Thoracic aorta (tissue), 2 donors: ENCODE data around the gene NTNG1. TPM values are rescaled to one million over a fixed set of nuclear protein-coding genes. Genes with fewer than 3 reads are reported as not detected.
"Not testable (repeated sequence)": the region's sequence is repeated elsewhere in the genome, so short reads cannot be mapped to it uniquely, and the experiment has no call there.

Source experiments
- ATAC-seq: fragments of 150-250 bp; one replicate; pipeline ENCODE4 v1.8.0; 2017; ENCODE audit warnings: low read depth; ENCODE audit not compliant: insufficient number of reproducible peaks, low FRiP score
- DNase-seq: peaks from one replicate; pipeline ENCODE4 v3.0.0-alpha.2; 2020; ENCODE audit warnings: low spot score
- H3K27ac ChIP-seq, 2 donors: fragments of 200-600 bp; sonication (generic); 1 replicate in 1 of 2; 2 replicates in 1 of 2; pipeline ENCODE4 v1.5.1; 2016; ENCODE audit warnings: mild to moderate bottlenecking in 2 of 2, moderate library complexity in 2 of 2
- H3K27me3 ChIP-seq: fragments of 200-600 bp; sonication (generic); replicated peaks from 2 replicates; pipeline ENCODE4 v1.6.0; 2016; ENCODE audit warnings: mild to moderate bottlenecking; ENCODE audit not compliant: insufficient read depth
- H3K36me3 ChIP-seq: fragments of 200-600 bp; sonication (generic); one replicate; pipeline ENCODE4 v1.5.1; 2016
- H3K4me1 ChIP-seq, 2 donors: fragments of 200-600 bp; sonication (generic); 1 replicate in 1 of 2; 2 replicates in 1 of 2; pipeline versions ENCODE4 v1.5.1 to v1.6.0; 2016; ENCODE audit warnings: low read depth in 2 of 2, mild to moderate bottlenecking in 1 of 2; ENCODE audit not compliant: control insufficient read depth in 1 of 2
- H3K4me3 ChIP-seq: fragments of 200-600 bp; sonication (generic); 2 replicates; pipeline ENCODE4 v1.5.1; 2016; ENCODE audit warnings: mild to moderate bottlenecking
- H3K9me3 ChIP-seq: fragments of 200-600 bp; sonication (generic); 2 replicates; pipeline ENCODE4 v1.5.1; 2016
- total RNA-seq, 2 donors: library from RNA; depleted of rRNA; stranded (reverse); fragments of >200 nt; gene quantifications; one replicate each; pipeline versions ENCODE4 v1.1.0 to v1.2.3, GENCODE V29; 2016
- TF ChIP-seq, protein P1 (sequence below): fragments of 200-600 bp; sonication (generic); IDR thresholded peaks from one replicate; pipeline ENCODE4 v1.5.1; 2019; ENCODE audit warnings: antibody characterized with exemption

NTNG1 gene
- total RNA-seq, 2 donors from 2014 or later = 0.99 to 1.4 TPM

DNA sequence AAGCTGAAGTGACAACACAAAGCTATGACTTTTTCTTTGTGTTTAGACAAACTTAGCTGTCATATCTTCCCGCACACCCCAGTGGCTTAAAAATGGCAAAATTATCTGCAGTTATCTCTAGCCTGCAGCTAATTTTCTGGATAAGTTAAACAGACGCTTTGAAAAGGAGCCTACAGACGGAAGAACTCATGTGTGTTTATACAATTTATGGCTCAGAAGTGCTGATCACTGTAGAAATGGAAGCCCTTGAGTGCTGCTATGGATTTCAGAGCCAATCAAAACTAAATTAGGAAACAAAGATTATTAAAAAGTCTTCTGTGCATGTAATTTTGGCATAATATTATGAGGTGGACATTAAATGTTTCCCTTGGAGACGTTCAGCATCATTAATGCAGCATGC, 11.6 kb downstream of the NTNG1 start:
- DNase-seq (no peak), ATAC-seq (no peak)
- TF ChIP-seq, protein P1, sequence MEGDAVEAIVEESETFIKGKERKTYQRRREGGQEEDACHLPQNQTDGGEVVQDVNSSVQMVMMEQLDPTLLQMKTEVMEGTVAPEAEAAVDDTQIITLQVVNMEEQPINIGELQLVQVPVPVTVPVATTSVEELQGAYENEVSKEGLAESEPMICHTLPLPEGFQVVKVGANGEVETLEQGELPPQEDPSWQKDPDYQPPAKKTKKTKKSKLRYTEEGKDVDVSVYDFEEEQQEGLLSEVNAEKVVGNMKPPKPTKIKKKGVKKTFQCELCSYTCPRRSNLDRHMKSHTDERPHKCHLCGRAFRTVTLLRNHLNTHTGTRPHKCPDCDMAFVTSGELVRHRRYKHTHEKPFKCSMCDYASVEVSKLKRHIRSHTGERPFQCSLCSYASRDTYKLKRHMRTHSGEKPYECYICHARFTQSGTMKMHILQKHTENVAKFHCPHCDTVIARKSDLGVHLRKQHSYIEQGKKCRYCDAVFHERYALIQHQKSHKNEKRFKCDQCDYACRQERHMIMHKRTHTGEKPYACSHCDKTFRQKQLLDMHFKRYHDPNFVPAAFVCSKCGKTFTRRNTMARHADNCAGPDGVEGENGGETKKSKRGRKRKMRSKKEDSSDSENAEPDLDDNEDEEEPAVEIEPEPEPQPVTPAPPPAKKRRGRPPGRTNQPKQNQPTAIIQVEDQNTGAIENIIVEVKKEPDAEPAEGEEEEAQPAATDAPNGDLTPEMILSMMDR = no peak
- H3K27me3 ChIP-seq = no peaks in the 10 kb centered on the region
- H3K4me1 ChIP-seq = no peaks in the 10 kb centered on the region
- no peak overlapping the region for H3K4me3 ChIP-seq
- H3K27ac ChIP-seq = no peak overlapping the region
- H3K9me3 ChIP-seq = no peaks in the 10 kb centered on the region
- H3K36me3 ChIP-seq = no peaks in the 10 kb centered on the region

DNA sequence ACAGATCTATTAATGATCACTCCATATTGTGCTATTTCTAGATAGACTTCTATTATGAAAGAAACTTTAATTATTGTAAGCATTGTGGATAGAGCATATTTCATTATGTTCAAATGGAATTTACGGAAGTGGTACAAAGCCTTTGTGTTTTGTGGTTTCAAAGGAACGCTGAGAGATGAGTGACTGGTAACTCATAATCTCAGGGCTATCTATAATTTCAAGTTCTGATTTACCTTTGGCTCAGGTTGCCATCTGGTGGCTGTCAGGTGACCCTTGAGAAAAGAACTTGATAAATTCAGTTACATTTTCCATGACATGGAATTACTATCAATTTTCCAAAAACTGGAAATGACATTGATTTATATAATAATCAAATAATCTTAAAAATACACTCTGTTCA, 12.2 kb downstream of the NTNG1 start:
- Histone ChIP-seq H3K4me3 (no peak overlapping the region), H3K4me1 (no peaks in the 10 kb centered on the region), H3K36me3 (no peaks in the 10 kb centered on the region), H3K9me3 (no peaks in the 10 kb centered on the region), H3K27me3 (no peaks in the 10 kb centered on the region), H3K27ac (no peak overlapping the region)
- ATAC-seq = no peak
- no peak for DNase-seq
- TF ChIP-seq, protein P1 = no peak

DNA sequence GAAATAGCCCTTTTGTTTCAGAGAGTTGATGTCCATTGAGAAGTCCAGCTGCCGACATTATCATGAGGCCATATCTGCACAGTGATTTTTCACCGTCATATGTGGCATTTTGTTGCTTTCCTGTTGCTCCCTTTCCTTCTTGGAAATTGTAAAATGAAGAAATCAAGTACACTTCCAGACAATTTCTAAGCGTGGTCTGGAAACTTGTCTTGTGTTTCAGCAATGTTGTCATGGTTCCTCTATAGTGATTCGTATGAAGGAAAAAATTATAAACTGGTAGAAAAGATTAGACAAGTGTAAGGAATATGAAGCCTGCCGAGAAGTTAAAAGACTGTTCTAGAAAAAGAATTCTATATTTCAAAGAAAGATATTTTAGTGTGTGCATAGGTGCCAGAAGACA, 17.7 kb downstream of the NTNG1 start:
- Histone ChIP-seq H3K27ac (no peak overlapping the region), H3K4me1 (no peaks in the 10 kb centered on the region), H3K36me3 (no peaks in the 10 kb centered on the region), H3K4me3 (no peak overlapping the region), H3K27me3 (no peaks in the 10 kb centered on the region), H3K9me3 (no peaks in the 10 kb centered on the region)
- DNase-seq (no peak), ATAC-seq (no peak)
- TF ChIP-seq, protein P1 = no peak

DNA sequence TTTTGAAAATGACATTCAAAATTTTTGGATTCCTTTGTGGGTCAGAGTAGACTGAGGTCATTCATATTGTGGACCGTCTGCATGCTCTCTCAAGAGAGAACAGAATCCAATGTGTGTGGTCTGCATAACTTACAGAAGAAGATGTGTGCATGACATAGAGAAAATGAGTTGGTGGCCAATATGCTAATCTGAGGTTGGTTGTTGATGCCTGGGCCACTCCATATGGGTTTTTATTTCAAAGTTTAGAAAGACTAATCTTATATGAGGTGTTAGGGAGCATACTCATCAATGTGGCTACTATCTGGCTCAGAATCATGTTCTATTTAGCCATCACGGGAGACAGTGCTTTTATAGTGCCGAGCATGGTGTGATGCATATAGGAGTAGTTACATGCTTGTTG, 18.2 kb downstream of the NTNG1 start:
- DNase-seq (no peak), ATAC-seq (no peak)
- H3K9me3 ChIP-seq = no peaks in the 10 kb centered on the region
- H3K27me3 ChIP-seq = no peaks in the 10 kb centered on the region
- H3K27ac ChIP-seq = no peak overlapping the region
- H3K4me1 ChIP-seq = no peaks in the 10 kb centered on the region
- TF ChIP-seq, protein P1 = no peak
- H3K4me3 ChIP-seq = no peak overlapping the region
- H3K36me3 ChIP-seq = no peaks in the 10 kb centered on the region

DNA sequence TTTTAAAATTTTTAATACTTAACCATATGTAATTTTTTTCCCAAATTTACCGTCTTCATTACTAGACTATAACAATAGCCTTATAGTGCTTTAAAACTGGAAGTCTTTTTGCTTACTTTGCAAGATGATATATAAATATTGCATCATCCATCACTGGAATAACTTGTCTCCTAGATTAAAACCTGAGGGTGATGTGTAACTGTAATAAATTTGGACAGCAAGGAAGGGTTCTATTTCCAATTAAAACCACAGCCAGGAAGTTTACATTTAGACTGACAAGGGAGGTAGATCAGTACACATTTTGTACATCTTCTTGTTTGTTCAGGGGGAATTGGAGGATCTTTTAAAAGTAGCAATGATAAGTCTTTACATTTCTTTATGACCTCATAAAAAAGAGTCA, 21.9 kb downstream of the NTNG1 start:
- H3K4me1 ChIP-seq = no peaks in the 10 kb centered on the region
- DNase-seq = no peak
- H3K27ac ChIP-seq = no peak overlapping the region
- TF ChIP-seq, protein P1 = no peak
- no peaks in the 10 kb centered on the region for H3K36me3 ChIP-seq
- H3K9me3 ChIP-seq = no peaks in the 10 kb centered on the region
- ATAC-seq = no peak
- no peaks in the 10 kb centered on the region for H3K27me3 ChIP-seq
- no peak overlapping the region for H3K4me3 ChIP-seq

DNA sequence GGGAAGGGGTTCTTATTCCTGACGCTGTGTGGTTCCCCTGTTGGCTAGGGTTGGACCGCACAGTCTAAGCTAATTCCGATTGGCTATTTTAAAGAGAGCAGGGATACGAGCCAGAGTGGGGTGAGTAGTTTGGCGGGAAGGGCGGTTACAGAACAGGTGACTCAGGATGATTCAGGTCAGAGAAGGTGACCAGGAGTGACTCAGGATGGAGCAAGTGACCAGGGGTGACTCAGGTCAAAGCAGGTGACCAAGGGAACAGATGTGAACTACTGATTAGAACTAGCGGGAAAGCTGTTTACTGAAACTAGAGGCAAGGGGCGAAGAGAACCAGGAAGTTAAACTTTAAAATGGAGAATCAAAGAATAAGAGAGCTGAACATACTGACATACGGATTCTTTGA, 24.1 kb downstream of the NTNG1 start:
- H3K27me3 ChIP-seq, ATAC-seq, DNase-seq, H3K9me3 ChIP-seq, H3K27ac ChIP-seq, H3K4me1 ChIP-seq, H3K4me3 ChIP-seq, H3K36me3 ChIP-seq: not testable (repeated sequence)
